Activated CD8-positive, alpha-beta T cell treated with anti-CD3 and anti-CD28 coated beads, Interleukin-2, amount 10 ng/mL, durations not matched to agents 7 days and 5 days (primary cell): ENCODE data around the gene TPST1. TPM values are rescaled to one million over a fixed set of nuclear protein-coding genes. Genes with fewer than 3 reads are reported as not detected.

Experiments
- ATAC-seq: fragments of 150-1000 bp; cut with Tn5 transposase; one replicate; pipeline ENCODE4 v1.10.0; 2021; ENCODE audit warnings: moderate library complexity
- CTCF ChIA-PET: fragments of 350-600 bp; sonication (Branson Sonifier 250); formaldehyde crosslinking; loops from one replicate; lab custom pipeline; 2021; ENCODE audit warnings: antibody characterized with exemption; lab: Charles Lee
- POLR2A ChIA-PET: fragments of 350-600 bp; sonication (Branson Sonifier 250); formaldehyde crosslinking; loops from one replicate; lab custom pipeline; 2021; ENCODE audit warnings: antibody characterized with exemption; lab: Charles Lee
- DNase-seq: peaks from one replicate; pipeline ENCODE4 v3.0.0-alpha.2; 2020
- H3K27ac Mint-ChIP-seq: one replicate; pipeline ENCODE4 v1.8.0; 2021; ENCODE audit warnings: mild to moderate bottlenecking, mixed read lengths
- H3K27me3 Mint-ChIP-seq: one replicate; pipeline ENCODE4 v1.8.0; 2021; ENCODE audit warnings: low read depth, mixed read lengths
- H3K36me3 Mint-ChIP-seq: one replicate; pipeline ENCODE4 v1.8.0; 2021; ENCODE audit warnings: low read depth, mixed read lengths
- H3K4me1 Mint-ChIP-seq: one replicate; pipeline ENCODE4 v1.8.0; 2021; ENCODE audit warnings: low read depth, mixed read lengths
- H3K4me3 Mint-ChIP-seq: one replicate; pipeline ENCODE4 v1.8.0; 2021; ENCODE audit warnings: mild to moderate bottlenecking, mixed read lengths
- H3K9me3 Mint-ChIP-seq: one replicate; pipeline ENCODE4 v1.8.0; 2022; ENCODE audit warnings: mixed read lengths; ENCODE audit not compliant: insufficient read depth
- total RNA-seq, 2 experiments: library from RNA; stranded (reverse); gene quantifications; one replicate each; pipeline ENCODE4 v1.2.3, GENCODE V29; 2021

The TPST1 gene
- total RNA-seq, 2 experiments from 2014 or later = 1.6 to 1.8 TPM

- no peaks in the 10 kb centered on the region for H3K4me1 Mint-ChIP-seq
- no peaks in the 10 kb centered on the region for H3K27me3 Mint-ChIP-seq
- ChIA-PET CTCF (no interaction called here), POLR2A (no interaction called here)
- peaks cover 13% of the 10 kb centered on the region for H3K36me3 Mint-ChIP-seq
- H3K4me3 Mint-ChIP-seq = no peak overlapping the region
- ATAC-seq = no peak
- no peak overlapping the region for H3K27ac Mint-ChIP-seq
- DNase-seq = no peak
- no peaks in the 10 kb centered on the region for H3K9me3 Mint-ChIP-seq
Measured at GRCh38 chr7:66403564-66403963, 198.4 kb downstream of the TPST1 start.

GRCh38 chr7:66409493-66409892 is 204.4 kb downstream of the TPST1 start:
- no peaks in the 10 kb centered on the region for H3K27me3 Mint-ChIP-seq
- peaks cover 15% of the 10 kb centered on the region for H3K4me1 Mint-ChIP-seq
- no peaks in the 10 kb centered on the region for H3K36me3 Mint-ChIP-seq
- H3K4me3 Mint-ChIP-seq = no peak overlapping the region
- ChIA-PET POLR2A (no interaction called here), CTCF (no interaction called here)
- H3K27ac Mint-ChIP-seq = no peak overlapping the region
- DNase-seq (no peak), ATAC-seq (no peak)
- no peaks in the 10 kb centered on the region for H3K9me3 Mint-ChIP-seq

Other genes with a start within 250 kb of the TPST1 start
- 10 to 100 TPM; 72.2 to 77.2 TPM for gene GUSB, start 223.1 kb upstream of the TPST1 start, total RNA-seq
- 10 to 100 TPM; 29.9 to 34.1 TPM for gene ASL, start 129.5 kb upstream of the TPST1 start, total RNA-seq
- 10 to 100 TPM; 29.0 to 31.3 TPM for gene CRCP, start 90.5 kb upstream of the TPST1 start, total RNA-seq